H1 (cell line): Measurements from ENCODE around the gene GPR21. TPM values are rescaled to one million over a fixed set of nuclear protein-coding genes. Genes with fewer than 3 reads are reported as not detected.

Experiments used
- CTCF ChIA-PET: fragments of 300-600 bp; sonication (Branson Sonifier 250); formaldehyde crosslinking; loops from one replicate; lab custom pipeline; 2021; ENCODE audit not compliant: partially characterized antibody; lab: Charles Lee
- POLR2A ChIA-PET: fragments of 300-600 bp; sonication (Branson Sonifier 250); formaldehyde crosslinking; loops from one replicate; lab custom pipeline; 2021; ENCODE audit warnings: inconsistent platforms; ENCODE audit not compliant: partially characterized antibody; lab: Charles Lee
- DNase-seq, 2 experiments: peaks; one replicate each; pipeline versions ENCODE4 v3.0.0 to v3.0.0-alpha.2; 2010 to 2022; ENCODE audit warnings: low spot score in 2 of 2, low read depth in 1 of 2, mixed read lengths in 1 of 2
- FAIRE-seq: peaks from 2 replicates; lab custom pipeline; 2011; peaks lifted over from hg19 to GRCh38; lab: Jason Lieb, UNC
- H2AFZ ChIP-seq: 2 replicates; pipeline ENCODE4 v1.8.1; 2012; ENCODE audit warnings: low read length, inconsistent platforms
- H2AK5ac ChIP-seq: 2 replicates; pipeline ENCODE4 v1.6.1; 2013; ENCODE audit warnings: low read depth, low read length
- H2BK120ac ChIP-seq: replicated peaks from 2 replicates; pipeline ENCODE3; 2013; ENCODE audit warnings: low read depth, low read length, inconsistent platforms
- H2BK12ac ChIP-seq: 2 replicates; pipeline ENCODE4 v1.6.1; 2013; ENCODE audit warnings: low read depth, low read length
- H2BK15ac ChIP-seq: 2 replicates; pipeline ENCODE4 v1.6.1; 2013; ENCODE audit warnings: low read length
- H2BK20ac ChIP-seq: 2 replicates; pipeline ENCODE4 v1.6.1; 2013; ENCODE audit warnings: low read length
- H2BK5ac ChIP-seq: 2 replicates; pipeline ENCODE4 v1.6.1; 2013; ENCODE audit warnings: low read depth, low read length
- H3K14ac ChIP-seq: 2 replicates; pipeline ENCODE4 v1.6.1; 2013; ENCODE audit warnings: inconsistent platforms; ENCODE audit not compliant: insufficient read length
- H3K18ac ChIP-seq: 2 replicates; pipeline ENCODE4 v1.6.1; 2013; ENCODE audit warnings: low read length; ENCODE audit errors: extremely low read depth
- H3K23ac ChIP-seq: 2 replicates; pipeline ENCODE4 v1.6.1; 2013; ENCODE audit warnings: inconsistent platforms; ENCODE audit not compliant: insufficient read length
- H3K23me2 ChIP-seq: 2 replicates; pipeline ENCODE4 v1.6.1; 2013; ENCODE audit warnings: low read depth, low read length
- H3K27ac ChIP-seq: 2 replicates; pipeline ENCODE4 v1.6.1; 2011; ENCODE audit warnings: low read depth, low read length, inconsistent platforms
- H3K27me3 ChIP-seq, 4 experiments: replicated peaks in 1 of 4; 1 replicate in 1 of 4; 2 replicates in 3 of 4; pipeline versions ENCODE4 v1.6.1 to v1.8.1; 2011 to 2013; ENCODE audit warnings: low read length in 3 of 4, mild to moderate bottlenecking in 3 of 4, inconsistent platforms in 2 of 4, mixed read lengths in 2 of 4, moderate library complexity in 1 of 4; ENCODE audit not compliant: control insufficient read depth in 3 of 4, insufficient read depth in 3 of 4; ENCODE audit errors: extremely low read depth in 1 of 4
- H3K36me3 ChIP-seq, 4 experiments: 2 replicates each; pipeline versions ENCODE4 v1.6.1 to v1.8.1; 2011 to 2013; ENCODE audit warnings: mild to moderate bottlenecking in 4 of 4, low read length in 3 of 4, moderate library complexity in 2 of 4, control low read depth in 1 of 4, inconsistent platforms in 1 of 4; ENCODE audit not compliant: insufficient read depth in 4 of 4, control insufficient read depth in 2 of 4
- H3K4ac ChIP-seq: replicated peaks from 2 replicates; pipeline ENCODE3; 2013; ENCODE audit warnings: low read length, low read depth, mixed read lengths, inconsistent platforms; ENCODE audit not compliant: insufficient read length
- H3K4me1 ChIP-seq, 4 experiments: replicated peaks in 1 of 4; 1 replicate in 1 of 4; 2 replicates in 3 of 4; pipeline versions ENCODE4 v1.6.1 to v1.8.1; 2011 to 2013; ENCODE audit warnings: low read length in 3 of 4, inconsistent platforms in 2 of 4, mixed read lengths in 1 of 4; ENCODE audit not compliant: insufficient read depth in 4 of 4, control insufficient read depth in 3 of 4
- H3K4me2 ChIP-seq, 2 experiments: 2 replicates each; pipeline versions ENCODE4 v1.6.1 to v1.8.1; 2011 to 2013; ENCODE audit warnings: low read depth in 2 of 2, low read length in 2 of 2, control low read depth in 1 of 2, inconsistent platforms in 1 of 2, mild to moderate bottlenecking in 1 of 2; ENCODE audit not compliant: insufficient read depth in 1 of 2
- H3K4me3 ChIP-seq, 4 experiments: fragments of 200-600, 300-600 bp in 1 of 4; sonication (generic), shearing (Covaris generic), sonication (Bioruptor Twin) in 1 of 4; 2 replicates each; pipeline versions ENCODE4 v1.5.1 to v1.8.1; 2011 to 2016; ENCODE audit warnings: low read length in 4 of 4, low read depth in 3 of 4, control low read depth in 2 of 4, inconsistent platforms in 2 of 4, mild to moderate bottlenecking in 2 of 4, mixed read lengths in 1 of 4, moderate library complexity in 1 of 4; ENCODE audit not compliant: insufficient read depth in 2 of 4; ENCODE audit errors: extremely low read depth in 1 of 4
- H3K56ac ChIP-seq: replicated peaks from 2 replicates; pipeline ENCODE3; 2013; ENCODE audit warnings: low read depth, mild to moderate bottlenecking, mixed read lengths, low read length, inconsistent platforms; ENCODE audit not compliant: insufficient read length
- H3K79me1 ChIP-seq: 2 replicates; pipeline ENCODE4 v1.6.1; 2013; ENCODE audit warnings: low read depth, low read length, control low read depth
- H3K79me2 ChIP-seq, 2 experiments: 2 replicates each; pipeline versions ENCODE4 v1.6.1 to v1.8.1; 2012 to 2013; ENCODE audit warnings: low read length in 2 of 2, mild to moderate bottlenecking in 2 of 2, inconsistent platforms in 1 of 2; ENCODE audit not compliant: insufficient read depth in 2 of 2, control insufficient read depth in 1 of 2
- H3K9ac ChIP-seq, 4 experiments: replicated peaks in 1 of 4; 1 replicate in 1 of 4; 2 replicates in 3 of 4; pipeline versions ENCODE4 v1.6.1 to v1.8.1; 2011 to 2013; ENCODE audit warnings: low read depth in 3 of 4, low read length in 3 of 4, control low read depth in 2 of 4, mild to moderate bottlenecking in 2 of 4, moderate library complexity in 2 of 4, inconsistent platforms in 1 of 4; ENCODE audit errors: extremely low read depth in 1 of 4
- H3K9me3 ChIP-seq, 2 experiments: 2 replicates each; pipeline versions ENCODE4 v1.6.1 to v1.8.1; 2012 to 2013; ENCODE audit warnings: mild to moderate bottlenecking in 2 of 2, moderate library complexity in 2 of 2, control low read depth in 1 of 2, inconsistent platforms in 1 of 2, low read depth in 1 of 2, low read length in 1 of 2, mixed read lengths in 1 of 2; ENCODE audit not compliant: insufficient read depth in 2 of 2
- H4K20me1 ChIP-seq, 2 experiments: replicated peaks in 1 of 2; 2 replicates each; pipeline versions ENCODE3 to v1.8.1; 2011 to 2013; ENCODE audit warnings: inconsistent platforms in 2 of 2, low read length in 2 of 2, mild to moderate bottlenecking in 1 of 2; ENCODE audit not compliant: insufficient read depth in 2 of 2, control insufficient read depth in 1 of 2
- H4K5ac ChIP-seq: 2 replicates; pipeline ENCODE4 v1.6.1; 2013; ENCODE audit warnings: low read length, low read depth, mixed read lengths, inconsistent platforms; ENCODE audit not compliant: insufficient read length
- H4K8ac ChIP-seq: 2 replicates; pipeline ENCODE4 v1.8.0; 2013; ENCODE audit warnings: mild to moderate bottlenecking, moderate library complexity, low read length, inconsistent platforms; ENCODE audit not compliant: insufficient read depth; ENCODE audit errors: extremely low read depth
- H4K91ac ChIP-seq: replicated peaks from 2 replicates; pipeline ENCODE3; 2013; ENCODE audit warnings: low read length, mixed read lengths, inconsistent platforms; ENCODE audit not compliant: insufficient read length
- BACH1 ChIP-seq: IDR thresholded peaks from 2 replicates; pipeline ENCODE4 v1.6.1; 2012; ENCODE audit warnings: low read length, improper control_type of control experiment
- BCL11A ChIP-seq, 2 experiments: IDR thresholded peaks; one replicate each; pipeline ENCODE4 v1.6.1; 2011; ENCODE audit warnings: low read depth in 2 of 2, low read length in 2 of 2, mild to moderate bottlenecking in 2 of 2
- CBX5 ChIP-seq: fragments of 300-800, 300-1000 bp; sonication (generic); IDR thresholded peaks from 2 replicates; pipeline ENCODE4 v1.7.1; 2016; ENCODE audit warnings: antibody characterized with exemption, low read length, low read depth
- CBX8 ChIP-seq: fragments of 300-800, 300-1000 bp; sonication (generic); IDR thresholded peaks from 2 replicates; pipeline ENCODE4 v1.7.1; 2016; ENCODE audit warnings: low read depth, low read length, borderline replicate concordance
- CTBP2 ChIP-seq: IDR thresholded peaks from 2 replicates; pipeline ENCODE4 v1.7.0; 2011; ENCODE audit warnings: borderline replicate concordance, mild to moderate bottlenecking, moderate library complexity, mixed read lengths, low read length; ENCODE audit not compliant: insufficient read depth, insufficient read length
- MAFK ChIP-seq: IDR thresholded peaks from 2 replicates; pipeline ENCODE4 v1.6.1; 2012; ENCODE audit warnings: low read depth, mild to moderate bottlenecking, improper control_type of control experiment, low read length
- RAD21 ChIP-seq, 2 experiments: IDR thresholded peaks in 1 of 2; conservative IDR thresholded peaks in 1 of 2; 2 replicates each; pipeline ENCODE4 v1.6.1; 2011; ENCODE audit warnings: low read depth in 2 of 2, low read length in 2 of 2, improper control_type of control experiment in 1 of 2, inconsistent platforms in 1 of 2, mild to moderate bottlenecking in 1 of 2, moderate library complexity in 1 of 2
- TAF7 ChIP-seq: optimal IDR thresholded peaks from 2 replicates; pipeline ENCODE3; 2011; ENCODE audit warnings: low read depth, mild to moderate bottlenecking, inconsistent platforms, low read length, moderate library complexity, borderline replicate concordance
- TEAD4 ChIP-seq: IDR thresholded peaks from 2 replicates; pipeline ENCODE4 v1.6.1; 2012; ENCODE audit warnings: low read depth, low read length, inconsistent platforms, mixed read lengths
- WGBS, 2 experiments: shearing (Covaris generic) in 1 of 2; methylation state at CpG; one replicate each; pipeline versions ENCODE4 v1.1.6 to v1.1.7; 2013 to 2015; ENCODE audit warnings: low lambda C conversion rate in 2 of 2, mixed read lengths in 2 of 2, inconsistent platforms in 1 of 2, low coverage in 1 of 2, missing lambda C conversion rate in 1 of 2; ENCODE audit not compliant: insufficient replicate concordance in 2 of 2, insufficient coverage in 1 of 2, insufficient read length in 1 of 2; ENCODE audit errors: extremely low coverage in 1 of 2, missing lambda C conversion rate in 1 of 2; 5-methylcytosine and 5-hydroxymethylcytosine counted together
- polyA plus RNA-seq, 7 experiments: library from polyadenylated mRNA; depleted of rRNA in 3 of 7; stranded (reverse) in 5 of 7; unstranded in 2 of 7; fragments of >200 nt in 5 of 7; fragments of 200-250 nt in 2 of 7; gene quantifications; 1 replicate in 5 of 7; 2 replicates in 1 of 7; 4 replicates in 1 of 7; pipeline versions ENCODE4 v1.2.1 to v1.2.3, GENCODE V29; 2011 to 2013; ENCODE audit warnings: missing spikeins in 2 of 7, mixed read lengths in 2 of 7
- total RNA-seq: library from RNA; stranded (reverse); fragmentation: NEBNext Ultra II Directional; extraction: Animal tissue kit (Norgen Biotek cat#: 25700); gene quantifications from 2 replicates; pipeline ENCODE4 v1.2.1, GENCODE V29; 2021
- TF ChIP-seq, protein P1 (sequence below), 3 experiments: IDR thresholded peaks; 1 replicate in 2 of 3; 2 replicates in 1 of 3; pipeline versions ENCODE4 v1.5.1 to v1.6.1; 2011; ENCODE audit warnings: low read length in 3 of 3, mild to moderate bottlenecking in 3 of 3, inconsistent platforms in 2 of 3, low read depth in 1 of 3, moderate library complexity in 1 of 3; ENCODE audit not compliant: insufficient read depth in 1 of 3; ENCODE audit errors: control extremely low read depth in 1 of 3

GPR21 gene
- total and polyA plus RNA-seq, 2 of the 8 experiments (the other 6 are each of a cell fraction or from before 2014, with no cell fraction given): 0.58 to 0.71 TPM

DNA sequence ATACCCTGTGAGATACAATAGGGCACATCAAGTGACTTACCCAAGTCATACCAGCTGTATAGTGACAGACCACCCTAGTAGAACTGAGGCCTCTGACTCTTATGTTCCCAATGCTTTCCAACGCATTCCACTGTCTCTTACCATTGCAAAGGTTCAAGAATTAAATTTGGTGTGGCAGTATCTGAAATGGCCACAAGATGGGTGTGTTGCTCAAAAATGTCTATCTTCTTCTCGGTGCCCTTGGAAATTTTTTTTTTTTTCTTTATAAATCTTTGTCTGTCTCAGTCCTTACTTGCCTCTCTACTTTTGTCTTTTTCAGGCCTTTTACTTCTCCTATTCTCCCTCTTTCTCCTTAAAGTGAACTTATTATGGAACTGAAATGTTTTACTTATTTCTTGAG lies 48.4 kb downstream of the GPR21 start:
- no peak overlapping the region for H4K91ac ChIP-seq
- H4K20me1 ChIP-seq: no peaks in the 10 kb centered on the region
- WGBS, 2 experiments: 65% methylated on average over 2 of the region's 2 CpGs; no CpG with 5 or more reads in 1 of the 2 experiments
- no peak overlapping the region for H2BK15ac ChIP-seq
- no peak for DNase-seq
- no peak overlapping the region for H2AFZ ChIP-seq
- FAIRE-seq: peak; percentile 60
- H3K9ac ChIP-seq: no peak overlapping the region
- no peak overlapping the region for H3K23ac ChIP-seq
- no peak overlapping the region for H2BK120ac ChIP-seq
- ChIA-PET POLR2A (interaction anchor here (0.8 to 2.0 kb wide), 2 partner anchors 16 to 20 kb away, joined by 3 to 4 read pairs; no protein-coding TSS in a partner anchor), CTCF (interaction anchor here (0.6 to 6.3 kb wide), 18 partner anchors 10 to 302 kb away, joined by 3 to 53 read pairs (median 4); no protein-coding TSS in a partner anchor)
- no peaks in the 10 kb centered on the region; the same call in 1 of the 2 replicates for H3K79me1 ChIP-seq
- TF ChIP-seq BACH1: no peak
- TF ChIP-seq CBX8: no peak
- no peak for TF ChIP-seq TAF7
- 0 out of 2 replicates have a peak, but pooled peaks have one; percentile 44 for TF ChIP-seq TEAD4
- TF ChIP-seq MAFK: no peak
- peak; percentile 84 to 86 for TF ChIP-seq RAD21 (IDR thresholded peaks at IDR 0.05 in 1 of 2, conservative IDR thresholded peaks at IDR 0.05 in 1 of 2; ENCODE audit: low read depth in 2 of 2, low read length in 2 of 2)
- no peak for TF ChIP-seq CTBP2
- TF ChIP-seq, protein P1, sequence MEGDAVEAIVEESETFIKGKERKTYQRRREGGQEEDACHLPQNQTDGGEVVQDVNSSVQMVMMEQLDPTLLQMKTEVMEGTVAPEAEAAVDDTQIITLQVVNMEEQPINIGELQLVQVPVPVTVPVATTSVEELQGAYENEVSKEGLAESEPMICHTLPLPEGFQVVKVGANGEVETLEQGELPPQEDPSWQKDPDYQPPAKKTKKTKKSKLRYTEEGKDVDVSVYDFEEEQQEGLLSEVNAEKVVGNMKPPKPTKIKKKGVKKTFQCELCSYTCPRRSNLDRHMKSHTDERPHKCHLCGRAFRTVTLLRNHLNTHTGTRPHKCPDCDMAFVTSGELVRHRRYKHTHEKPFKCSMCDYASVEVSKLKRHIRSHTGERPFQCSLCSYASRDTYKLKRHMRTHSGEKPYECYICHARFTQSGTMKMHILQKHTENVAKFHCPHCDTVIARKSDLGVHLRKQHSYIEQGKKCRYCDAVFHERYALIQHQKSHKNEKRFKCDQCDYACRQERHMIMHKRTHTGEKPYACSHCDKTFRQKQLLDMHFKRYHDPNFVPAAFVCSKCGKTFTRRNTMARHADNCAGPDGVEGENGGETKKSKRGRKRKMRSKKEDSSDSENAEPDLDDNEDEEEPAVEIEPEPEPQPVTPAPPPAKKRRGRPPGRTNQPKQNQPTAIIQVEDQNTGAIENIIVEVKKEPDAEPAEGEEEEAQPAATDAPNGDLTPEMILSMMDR (IDR thresholded peaks at IDR 0.05; ENCODE audit: control extremely low read depth in 1 of 3, insufficient read depth in 1 of 3, low read depth in 1 of 3, low read length in 3 of 3): peak in 2 of 3 experiments; percentile 56 to 58; a peak in 2 of 4 replicates
- TF ChIP-seq CBX5: no peak
- TF ChIP-seq BCL11A (IDR thresholded peaks at IDR 0.05; ENCODE audit: low read depth in 2 of 2, low read length in 2 of 2): no peak
- H3K56ac ChIP-seq: no peak overlapping the region
- H3K14ac ChIP-seq: no peak overlapping the region
- H4K8ac ChIP-seq: no peak overlapping the region
- H3K27ac ChIP-seq: no peak overlapping the region
- peaks cover 0 to 5% (median 2%) of the 10 kb centered on the region in 4 experiments; a peak in 3 of 7 replicates for H3K4me1 ChIP-seq
- no peak overlapping the region for H3K4me2 ChIP-seq
- H3K36me3 ChIP-seq: peaks cover 3 to 22% (median 11%) of the 10 kb centered on the region in 4 experiments; a peak in 6 of 8 replicates
- H3K9me3 ChIP-seq: no peaks in the 10 kb centered on the region
- H3K18ac ChIP-seq: no peak overlapping the region
- no peak overlapping the region for H2BK12ac ChIP-seq
- no peak overlapping the region for H2BK5ac ChIP-seq
- H3K27me3 ChIP-seq: no peaks in the 10 kb centered on the region
- no peak overlapping the region for H3K4ac ChIP-seq
- no peak overlapping the region for H2AK5ac ChIP-seq
- no peak overlapping the region for H3K4me3 ChIP-seq
- H3K79me2 ChIP-seq: no peaks in the 10 kb centered on the region
- H2BK20ac ChIP-seq: no peak overlapping the region
- H4K5ac ChIP-seq: no peak overlapping the region
- no peaks in the 10 kb centered on the region for H3K23me2 ChIP-seq
